Ovary (tissue), 3 donors: ENCODE data around the gene FBXO34.

ENCODE experiments used
- CTCF ChIP-seq, 3 donors: fragments of 450-650 bp in 2 of 3; fragments of 200-600 bp in 1 of 3; IDR thresholded peaks; one replicate each; pipeline versions ENCODE4 v1.5.1 to v1.8.0; 2016 to 2022; ENCODE audit warnings: antibody characterized with exemption in 3 of 3, mild to moderate bottlenecking in 1 of 3
- POLR2A ChIP-seq: fragments of 450-650 bp; IDR thresholded peaks from one replicate; pipeline ENCODE4 v1.6.1; 2017; ENCODE audit warnings: antibody characterized with exemption, mild to moderate bottlenecking, moderate library complexity
- donor health status: DM: no; HTN: no; CAD: no.

DNA sequence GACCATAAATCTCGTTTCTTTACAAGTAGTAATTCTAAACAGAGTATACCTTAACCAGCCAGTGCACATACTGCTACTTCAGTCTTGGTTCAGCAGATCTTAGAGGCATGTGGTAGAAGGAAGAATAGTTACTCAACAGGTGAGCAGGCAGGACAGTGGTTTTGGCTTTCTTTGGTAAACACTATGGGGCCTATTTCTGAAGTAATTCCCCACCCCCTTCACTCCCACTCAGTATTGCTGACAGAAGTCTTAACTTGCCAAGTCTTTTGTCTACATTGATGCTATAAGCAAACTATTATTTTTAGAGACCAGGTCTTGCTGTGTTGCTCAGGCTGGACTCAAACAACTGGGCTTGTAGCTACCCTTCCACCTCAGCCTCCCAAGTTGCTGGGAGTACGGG, 68.5 kb downstream of the FBXO34 start:
- TF ChIP-seq CTCF (IDR thresholded peaks at IDR 0.05): no peak
- TF ChIP-seq POLR2A: no peak
